Measurements from ENCODE around the gene INHBA. TPM values are rescaled to one million over a fixed set of nuclear protein-coding genes. Genes with fewer than 3 reads are reported as not detected.

INHBA gene
- total and polyA plus RNA-seq, 9 of the 15 experiments (the other 6 are each of a cell fraction or from before 2014, with no cell fraction given) = 0.02 to 0.04 TPM; not detected in 7

- TF ChIP-seq MAFF (IDR thresholded peaks at IDR 0.05; ENCODE audit: low read length) = no peak
- TF ChIP-seq CAMTA2 (CRISPR knock-in tag; conservative IDR thresholded peaks at IDR 0.05) = no peak
- TF ChIP-seq ETS1 (conservative IDR thresholded peaks at IDR 0.05; ENCODE audit: control insufficient read depth, low read depth, low read length) = no peak
- no peak for TF ChIP-seq ZNF280B (CRISPR knock-in tag; IDR thresholded peaks at IDR 0.05)
- TF ChIP-seq MLLT1 (IDR thresholded peaks at IDR 0.05) = no peak
- no peak for TF ChIP-seq NFIX (CRISPR knock-in tag; IDR thresholded peaks at IDR 0.05; ENCODE audit: low read depth)
- no peak for TF ChIP-seq CEBPB (tag; IDR thresholded peaks at IDR 0.05)
- no peak for TF ChIP-seq PHF20 (IDR thresholded peaks at IDR 0.05; ENCODE audit: partially characterized antibody)
- no peak for TF ChIP-seq ZNF143 (CRISPR knock-in tag; IDR thresholded peaks at IDR 0.05)
- no peak for TF ChIP-seq RBM25 (IDR thresholded peaks at IDR 0.05; ENCODE audit: low read depth, low read length, severe bottlenecking)
- TF ChIP-seq CLOCK (CRISPR knock-in tag; IDR thresholded peaks at IDR 0.05; ENCODE audit: borderline replicate concordance) = no peak
- no peak for TF ChIP-seq ESRRB (CRISPR knock-in tag; IDR thresholded peaks at IDR 0.05; ENCODE audit: borderline replicate concordance)
Observed at GRCh38 chr7:41744161-41744560, 41.3 kb upstream of the INHBA start (continued).
